Measurements from ENCODE around the gene SCAMP1.
A peak's percentile ranks its signal among the peaks of the same experiment; 100 is the strongest.

The SCAMP1 gene

DNA sequence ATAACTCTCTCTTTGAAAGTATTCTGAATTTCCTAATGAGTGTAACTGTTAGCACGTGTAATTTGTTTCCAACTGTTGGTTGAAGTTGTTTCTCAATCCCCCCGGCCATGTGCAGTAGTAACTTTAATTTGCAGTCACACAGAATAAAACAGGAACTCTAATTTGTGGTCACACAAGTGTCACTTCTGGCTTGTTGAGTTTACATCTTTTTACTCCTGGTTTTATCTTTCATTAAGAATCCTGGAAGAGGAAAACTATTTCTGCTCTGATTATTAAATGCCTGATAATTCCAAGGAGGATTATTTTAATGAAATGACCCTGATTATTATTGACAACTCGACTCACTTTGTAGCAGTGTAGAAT is 1.2 kb downstream of the SCAMP1 start:
- H3K9me3 ChIP-seq: no peaks in the 10 kb centered on the region
- no peak for TF ChIP-seq CTCF (IDR thresholded peaks at IDR 0.05)
- H3K27ac ChIP-seq: peak overlapping the region; percentile 87
- H3K4me1 ChIP-seq (ENCODE audit: control insufficient read depth in 1 of 2, insufficient read depth in 1 of 2, low read depth in 1 of 2, low read length in 1 of 2): peaks cover 14 to 22% of the 10 kb centered on the region in 2 experiments
- H3K36me3 ChIP-seq: no peaks in the 10 kb centered on the region
- no peaks in the 10 kb centered on the region for H3K27me3 ChIP-seq
- H3K4me3 ChIP-seq (ENCODE audit: low read depth in 1 of 2, low read length in 1 of 2): peak overlapping the region; percentile 92 to 95

GRCh38 chr5:78362220-78362619 is 1.8 kb downstream of the SCAMP1 start:
- H3K27ac ChIP-seq: peak overlapping the region; percentile 87
- no peaks in the 10 kb centered on the region for H3K27me3 ChIP-seq
- no peak for TF ChIP-seq CTCF (IDR thresholded peaks at IDR 0.05)
- no peaks in the 10 kb centered on the region for H3K9me3 ChIP-seq
- peaks cover 14 to 22% of the 10 kb centered on the region in 2 experiments for H3K4me1 ChIP-seq (ENCODE audit: control insufficient read depth in 1 of 2, insufficient read depth in 1 of 2, low read depth in 1 of 2, low read length in 1 of 2)
- no peak overlapping the region for H3K4me3 ChIP-seq (ENCODE audit: low read depth in 1 of 2, low read length in 1 of 2)
- no peaks in the 10 kb centered on the region for H3K36me3 ChIP-seq

GRCh38 chr5:78364005-78364404 is 3.6 kb downstream of the SCAMP1 start:
- Histone ChIP-seq H3K4me1 (ENCODE audit: control insufficient read depth in 1 of 2, insufficient read depth in 1 of 2, low read depth in 1 of 2, low read length in 1 of 2) (peaks cover 14 to 22% of the 10 kb centered on the region in 2 experiments), H3K36me3 (no peaks in the 10 kb centered on the region), H3K4me3 (ENCODE audit: low read depth in 1 of 2, low read length in 1 of 2) (no peak overlapping the region), H3K27me3 (no peaks in the 10 kb centered on the region), H3K9me3 (no peaks in the 10 kb centered on the region), H3K27ac (no peak overlapping the region)
- TF ChIP-seq CTCF (IDR thresholded peaks at IDR 0.05): no peak

DNA sequence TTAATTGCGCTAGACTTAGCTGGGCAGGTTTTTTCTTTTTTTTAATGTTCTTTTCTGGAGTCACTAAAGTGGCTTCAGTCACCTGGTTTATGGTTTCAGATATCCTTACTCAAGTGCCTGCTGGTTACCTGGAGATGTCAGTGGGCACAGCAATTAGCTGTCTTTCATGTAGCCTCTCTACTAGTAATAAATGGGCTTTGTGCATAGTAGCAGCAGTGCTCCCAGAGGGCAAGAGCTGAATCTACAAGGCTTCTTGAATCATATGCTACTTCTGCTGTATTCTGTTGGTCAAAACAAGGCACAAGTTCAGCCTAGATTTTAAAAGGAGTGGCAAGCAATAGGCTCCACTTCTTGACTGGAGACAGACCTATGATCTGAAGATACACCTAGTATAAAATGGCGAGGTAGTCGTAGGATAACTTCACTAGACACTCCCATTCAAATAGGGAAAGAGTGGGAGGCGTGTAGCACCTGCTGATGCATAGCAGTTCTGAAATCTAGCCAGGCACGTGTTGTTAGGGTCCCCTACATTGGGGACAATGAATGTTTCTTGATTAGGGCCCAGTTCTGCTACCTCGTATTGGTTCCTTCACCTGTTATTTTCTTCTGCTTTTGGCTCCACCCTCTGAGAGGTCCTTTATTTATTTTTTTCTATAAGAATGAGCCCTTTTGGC is 7.0 kb downstream of the SCAMP1 start:
- Histone ChIP-seq H3K27me3 (no peaks in the 10 kb centered on the region), H3K9me3 (no peaks in the 10 kb centered on the region), H3K27ac (no peak overlapping the region), H3K4me3 (ENCODE audit: low read depth in 1 of 2, low read length in 1 of 2) (no peak overlapping the region), H3K36me3 (no peaks in the 10 kb centered on the region), H3K4me1 (ENCODE audit: control insufficient read depth in 1 of 2, insufficient read depth in 1 of 2, low read depth in 1 of 2, low read length in 1 of 2) (no peaks in the 10 kb centered on the region)
- no peak for TF ChIP-seq CTCF (IDR thresholded peaks at IDR 0.05)

- no peak overlapping the region for H3K4me3 ChIP-seq (ENCODE audit: low read depth in 1 of 2, low read length in 1 of 2)
- no peaks in the 10 kb centered on the region for H3K9me3 ChIP-seq
- no peak overlapping the region for H3K27ac ChIP-seq
- H3K36me3 ChIP-seq: no peaks in the 10 kb centered on the region
- no peak for TF ChIP-seq CTCF (IDR thresholded peaks at IDR 0.05)
- no peaks in the 10 kb centered on the region for H3K4me1 ChIP-seq (ENCODE audit: control insufficient read depth in 1 of 2, insufficient read depth in 1 of 2, low read depth in 1 of 2, low read length in 1 of 2)
- no peaks in the 10 kb centered on the region for H3K27me3 ChIP-seq
These were observed 9.3 kb downstream of the SCAMP1 start for GRCh38 chr5:78369680-78370079.

Data from neutrophil (primary cell).